ENCODE data around the gene TIMM23B. TPM values are rescaled to one million over a fixed set of nuclear protein-coding genes. Genes with fewer than 3 reads are reported as not detected.
"Not testable (repeated sequence)": the region's sequence is repeated elsewhere in the genome, so short reads cannot be mapped to it uniquely, and the experiment has no call there.

Gene TIMM23B, protein sequence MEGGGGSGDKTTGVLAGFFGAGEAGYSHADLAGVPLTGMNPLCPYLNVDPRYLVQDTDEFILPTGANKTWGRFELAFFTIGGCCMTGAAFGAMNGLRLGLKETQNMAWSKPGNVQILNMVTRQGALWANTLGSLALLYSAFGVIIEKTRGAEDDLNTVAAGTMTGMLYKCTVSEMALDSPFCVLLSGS
- 10 to 100 TPM; 11.8 to 17.0 (median 14.2) TPM for total RNA-seq
- long read RNA-seq, donor 1, partial matches to known transcripts, result 0 of 2 reads
- long read RNA-seq, donor 1, other reads (novel, unspliced or antisense), result 0 of 2 reads
- long read RNA-seq, donor 2, partial matches to known transcripts, result 0 of 3 reads
- long read RNA-seq, donor 2, other reads (novel, unspliced or antisense), result 0 of 3 reads

GRCh38 chr10:49941447-49942338, at the start of gene TIMM23B, which contains the start of gene PARG:
TIMM23B (plus strand) TSS chr10:49942053; CDS start chr10:49942195, 142 bp downstream.
PARG (minus strand) TSS chr10:49942027; CDS start chr10:49941725, 302 bp downstream.
- H3K36me3 ChIP-seq (ENCODE audit: low read depth); intact Hi-C loops (cut with DNase I, micrococcal nuclease); H3K9me3 ChIP-seq: not testable (repeated sequence)
- DNase-seq (peak; percentile 86 to 88 (median 88)), ATAC-seq (peak; percentile 98)
- Histone ChIP-seq H3K4me1 (ENCODE audit: low read depth) (peaks cover 14% of the 10 kb centered on the region), H3K4me3 (peak within 1 kb of the TSS; percentile 72)

GRCh38 chr10:49899999-49900398, 41.9 kb upstream of the TIMM23B start:
- DNase-seq; H3K4me1 ChIP-seq (ENCODE audit: low read depth); H3K9me3 ChIP-seq; H3K4me3 ChIP-seq; intact Hi-C loops (cut with DNase I, micrococcal nuclease); ATAC-seq; H3K36me3 ChIP-seq (ENCODE audit: low read depth): not testable (repeated sequence)

DNA sequence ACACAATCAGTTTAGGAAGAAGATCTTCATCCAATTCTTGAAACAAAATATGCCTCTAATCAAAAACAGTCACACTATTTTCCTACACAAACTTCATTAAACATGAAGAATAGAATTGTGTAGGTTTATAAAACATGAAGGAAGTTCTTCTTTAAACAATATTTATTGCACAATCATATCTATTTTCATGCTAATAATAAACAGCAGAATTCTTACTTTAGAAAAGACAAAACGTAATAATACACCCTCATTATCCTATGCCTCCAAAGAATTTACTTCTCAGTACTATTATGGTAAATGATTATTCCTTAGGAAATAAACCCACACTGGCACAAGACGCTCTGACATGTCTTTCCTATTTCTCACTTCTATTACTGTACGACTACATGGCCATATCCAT, 41.4 kb upstream of the TIMM23B start:
- DNase-seq; H3K9me3 ChIP-seq; intact Hi-C loops (cut with DNase I, micrococcal nuclease): not testable (repeated sequence)

DNA sequence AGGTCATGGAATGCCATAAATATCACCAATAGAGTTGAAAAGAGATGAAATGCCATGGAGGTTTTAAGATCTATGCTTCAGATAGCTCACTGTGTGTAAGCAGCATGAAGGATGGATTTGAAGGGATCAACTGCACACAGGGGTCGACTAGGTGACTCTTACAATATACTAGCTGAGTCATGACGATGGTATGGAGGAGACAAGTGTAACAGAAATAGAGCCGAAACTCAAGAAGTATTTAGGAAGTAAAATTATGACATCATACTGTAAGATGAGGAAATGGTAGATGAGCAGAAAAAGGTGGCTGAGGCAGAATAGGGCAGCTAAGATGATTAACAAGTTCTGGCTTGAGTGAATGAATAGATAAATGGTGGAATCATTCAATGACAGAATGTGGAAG, 38.0 kb upstream of the TIMM23B start:
- H3K4me1 ChIP-seq (ENCODE audit: low read depth); H3K36me3 ChIP-seq (ENCODE audit: low read depth); H3K9me3 ChIP-seq; DNase-seq; H3K4me3 ChIP-seq; ATAC-seq; intact Hi-C loops (cut with DNase I, micrococcal nuclease): not testable (repeated sequence)

More for the DNA sequence above, 41.4 kb upstream of the TIMM23B start:
- not testable (repeated sequence) for H3K4me3 ChIP-seq; H3K36me3 ChIP-seq (ENCODE audit: low read depth); ATAC-seq; H3K4me1 ChIP-seq (ENCODE audit: low read depth)

DNA sequence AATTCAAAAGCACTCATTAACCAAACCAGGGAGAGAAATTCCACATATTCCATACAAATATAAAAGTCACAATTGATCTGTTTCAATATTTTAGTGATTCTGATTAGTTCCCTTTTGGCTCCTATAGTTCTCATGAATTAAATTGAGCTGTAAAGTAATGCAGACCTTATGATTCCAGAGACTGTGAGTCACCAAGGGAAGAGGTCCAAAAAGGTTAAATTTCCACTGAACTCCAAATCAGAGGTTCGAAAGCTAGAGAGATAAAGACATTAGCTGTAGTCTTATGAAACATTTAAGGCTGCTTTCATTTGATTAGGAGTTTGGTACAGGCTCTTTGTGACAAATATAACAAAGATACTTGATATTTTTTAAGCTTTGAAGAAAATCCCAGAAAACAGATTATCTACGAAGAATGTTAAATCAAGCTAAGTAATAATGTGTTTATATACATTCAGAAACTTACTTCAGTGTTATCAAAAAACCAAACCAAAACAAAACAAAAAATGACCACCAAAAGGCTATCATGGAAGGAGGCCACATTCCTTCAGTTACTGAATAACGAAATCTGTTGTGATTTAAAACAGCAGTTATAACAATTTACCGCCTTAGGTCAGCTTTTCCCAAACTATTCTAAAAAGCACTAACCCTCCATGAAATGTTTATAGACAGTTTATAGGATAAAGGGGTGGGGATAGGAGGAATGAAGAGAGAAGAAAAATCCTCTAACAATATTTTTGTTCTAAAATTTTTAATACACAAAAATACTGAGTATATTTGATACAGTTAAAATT, 33.4 kb upstream of the TIMM23B start:
- H3K4me3 ChIP-seq; H3K4me1 ChIP-seq (ENCODE audit: low read depth); H3K9me3 ChIP-seq; intact Hi-C loops (cut with DNase I, micrococcal nuclease); ATAC-seq; DNase-seq; H3K36me3 ChIP-seq (ENCODE audit: low read depth): not testable (repeated sequence)

DNA sequence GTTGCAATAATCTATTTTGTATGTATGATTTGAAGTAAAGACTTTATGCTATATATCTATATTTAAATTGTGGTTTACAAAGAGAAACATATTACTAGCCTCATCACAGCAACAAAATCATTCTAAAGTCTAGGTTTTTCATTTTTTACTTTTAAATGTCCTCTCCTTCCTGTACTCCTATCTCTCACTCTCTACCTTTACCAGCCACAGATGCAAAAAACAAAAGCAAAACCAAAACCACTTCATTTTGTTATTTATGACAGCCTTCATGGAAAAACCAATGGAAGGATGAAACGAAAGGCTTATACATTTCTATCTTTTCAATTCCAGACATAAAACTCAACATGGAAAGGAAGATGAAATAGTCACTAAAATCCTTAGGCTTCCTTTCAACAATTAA, 31.6 kb upstream of the TIMM23B start:
- intact Hi-C loops (cut with DNase I, micrococcal nuclease); H3K9me3 ChIP-seq; DNase-seq: not testable (repeated sequence)

DNA sequence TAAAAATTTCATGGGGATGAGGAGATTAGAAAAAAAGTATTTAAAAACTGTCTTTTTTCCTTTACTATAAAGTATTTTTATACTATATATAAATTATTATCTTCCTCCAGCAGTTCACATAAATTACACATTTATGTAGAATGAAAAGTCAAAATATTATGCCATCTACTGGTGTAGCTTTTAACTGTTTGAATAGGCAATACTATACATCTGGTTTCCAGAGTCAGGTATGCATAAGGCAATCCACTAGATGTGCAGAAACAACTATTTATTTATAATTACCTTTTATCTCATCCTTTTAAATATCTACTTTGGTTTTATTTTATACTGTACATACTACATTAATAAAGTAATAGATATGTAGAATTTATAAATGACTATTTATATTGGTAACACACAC, 25.4 kb upstream of the TIMM23B start:
- H3K36me3 ChIP-seq (ENCODE audit: low read depth); H3K4me1 ChIP-seq (ENCODE audit: low read depth); ATAC-seq; intact Hi-C loops (cut with DNase I, micrococcal nuclease); H3K4me3 ChIP-seq; DNase-seq; H3K9me3 ChIP-seq: not testable (repeated sequence)

More for the DNA sequence above, 31.6 kb upstream of the TIMM23B start:
- not testable (repeated sequence) for H3K4me1 ChIP-seq (ENCODE audit: low read depth); H3K36me3 ChIP-seq (ENCODE audit: low read depth); ATAC-seq; H3K4me3 ChIP-seq

GRCh38 chr10:49917927-49918326, 23.9 kb upstream of the TIMM23B start:
- intact Hi-C loops (cut with DNase I, micrococcal nuclease); DNase-seq; H3K4me3 ChIP-seq; H3K9me3 ChIP-seq; ATAC-seq; H3K4me1 ChIP-seq (ENCODE audit: low read depth); H3K36me3 ChIP-seq (ENCODE audit: low read depth): not testable (repeated sequence)

DNA sequence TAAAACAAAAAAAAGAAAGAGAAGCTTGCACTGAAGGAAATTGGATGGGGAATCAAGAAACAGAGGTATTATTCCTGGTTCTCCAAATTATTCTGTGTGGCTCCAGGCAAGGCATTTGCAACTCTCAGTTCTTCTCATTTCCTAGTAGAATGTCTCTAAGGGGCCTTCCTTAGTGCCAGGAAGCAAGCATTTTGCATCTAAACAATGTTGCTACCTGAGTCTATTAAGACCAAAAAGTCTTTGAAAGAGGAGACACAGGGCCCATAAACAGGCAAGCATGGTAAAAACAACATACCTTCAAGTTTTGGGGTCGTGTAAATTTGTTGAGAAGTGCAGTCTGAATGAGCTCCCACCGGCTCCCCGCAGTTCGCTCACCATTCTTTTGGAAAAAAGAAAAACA, 19.8 kb upstream of the TIMM23B start:
- H3K4me3 ChIP-seq; intact Hi-C loops (cut with DNase I, micrococcal nuclease); H3K4me1 ChIP-seq (ENCODE audit: low read depth); H3K9me3 ChIP-seq; ATAC-seq; DNase-seq; H3K36me3 ChIP-seq (ENCODE audit: low read depth): not testable (repeated sequence)

DNA sequence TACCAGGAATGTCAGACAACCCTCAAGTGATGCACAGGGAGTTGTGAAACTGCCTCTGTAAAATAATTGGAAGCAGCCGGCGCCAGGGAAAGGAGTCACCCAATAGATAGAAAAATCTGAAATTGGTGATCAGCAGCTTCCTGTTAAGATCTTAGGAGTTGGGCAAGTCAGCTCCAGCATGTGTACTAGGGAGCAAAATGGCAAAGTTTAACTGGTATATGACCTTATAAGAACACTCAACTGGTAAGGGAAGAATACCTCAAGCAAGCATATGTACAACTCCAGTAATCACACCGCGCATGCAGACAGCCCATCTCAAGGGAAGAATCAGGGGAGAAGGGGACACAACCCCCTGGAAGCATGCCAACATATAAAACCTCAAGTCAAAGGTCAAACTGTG, 18.3 kb upstream of the TIMM23B start:
- intact Hi-C loops (cut with DNase I, micrococcal nuclease); H3K4me3 ChIP-seq; DNase-seq; H3K9me3 ChIP-seq; H3K36me3 ChIP-seq (ENCODE audit: low read depth); H3K4me1 ChIP-seq (ENCODE audit: low read depth): not testable (repeated sequence)
- peak; percentile 76 for ATAC-seq

- H3K4me3 ChIP-seq; ATAC-seq; H3K4me1 ChIP-seq (ENCODE audit: low read depth); H3K9me3 ChIP-seq; intact Hi-C loops (cut with DNase I, micrococcal nuclease); DNase-seq; H3K36me3 ChIP-seq (ENCODE audit: low read depth): not testable (repeated sequence)
Measured at GRCh38 chr10:49931276-49931675, 10.6 kb upstream of the TIMM23B start.

- H3K4me3 ChIP-seq; DNase-seq; ATAC-seq; H3K4me1 ChIP-seq (ENCODE audit: low read depth); H3K36me3 ChIP-seq (ENCODE audit: low read depth); H3K9me3 ChIP-seq; intact Hi-C loops (cut with DNase I, micrococcal nuclease): not testable (repeated sequence)
Measured at GRCh38 chr10:49931959-49932728, 9.7 kb upstream of the TIMM23B start.

DNA sequence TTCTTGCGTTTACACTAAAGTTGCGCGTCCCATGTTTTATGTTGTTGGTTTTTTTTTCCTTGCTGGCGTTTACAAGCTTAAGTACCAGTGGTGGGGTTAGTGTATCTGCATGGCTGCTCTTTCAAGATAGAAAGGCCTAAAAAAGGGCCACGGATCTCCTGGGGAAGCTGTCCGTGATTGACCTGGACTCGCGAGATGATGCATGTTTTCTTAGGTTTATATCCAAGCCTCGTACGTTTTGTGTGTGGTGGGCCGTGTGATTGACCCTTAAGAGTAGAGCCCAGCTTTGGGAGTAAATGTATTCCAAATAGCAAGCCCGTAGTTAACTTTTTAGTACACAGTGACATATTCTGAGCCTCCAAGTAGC, 469 bp downstream of the TIMM23B start:
- peak; percentile 13 for ATAC-seq
- Histone ChIP-seq H3K4me3 (peak overlapping the region; percentile 72), H3K4me1 (ENCODE audit: low read depth) (peaks cover 14% of the 10 kb centered on the region)
- H3K36me3 ChIP-seq (ENCODE audit: low read depth); H3K9me3 ChIP-seq; DNase-seq; intact Hi-C loops (cut with DNase I, micrococcal nuclease): not testable (repeated sequence)

Measured in mucosa of descending colon (tissue), 3 donors.